Activated T-cell treated with anti-CD3 and anti-CD28 coated beads, Interleukin-2, amount 50 U/mL, for 4 hours (primary cell): ENCODE results near the gene UMAD1. TPM values are rescaled to one million over a fixed set of nuclear protein-coding genes. Genes with fewer than 3 reads are reported as not detected.
"Not testable (repeated sequence)": the region's sequence is repeated elsewhere in the genome, so short reads cannot be mapped to it uniquely, and the experiment has no call there.

Experiments used
- ATAC-seq, 2 donors: fragments of 200-7000 bp; cut with Tn5 transposase; one replicate each; pipeline ENCODE4 v1.10.0; 2021
- DNase-seq: peaks from one replicate; pipeline ENCODE4 v3.0.0-alpha.2; 2020
- H3K27me3 Mint-ChIP-seq: one replicate; pipeline ENCODE4 v1.8.0; 2021; ENCODE audit warnings: low read depth, mixed read lengths
- H3K36me3 Mint-ChIP-seq: one replicate; pipeline ENCODE4 v1.8.0; 2022; ENCODE audit warnings: mixed read lengths; ENCODE audit not compliant: insufficient read depth
- H3K4me1 Mint-ChIP-seq: one replicate; pipeline ENCODE4 v1.8.0; 2021; ENCODE audit warnings: low read depth, mixed read lengths
- H3K4me3 Mint-ChIP-seq: one replicate; pipeline ENCODE4 v1.8.0; 2021; ENCODE audit warnings: mild to moderate bottlenecking, moderate library complexity, mixed read lengths
- H3K9me3 Mint-ChIP-seq: one replicate; pipeline ENCODE4 v1.8.0; 2021; ENCODE audit warnings: mixed read lengths
- total RNA-seq, 3 donors: library from RNA; stranded (reverse); gene quantifications; one replicate each; pipeline ENCODE4 v1.2.1, GENCODE V29; 2021

Gene UMAD1
- total RNA-seq, 3 donors from 2014 or later = 12.5 to 16.9 (median 13.9) TPM

GRCh38 chr7:7639421-7639820 lies 1.1 kb upstream of the UMAD1 start:
- ATAC-seq (no peak), DNase-seq (no peak)
- peaks cover 18% of the 10 kb centered on the region for H3K36me3 Mint-ChIP-seq
- peaks cover 44% of the 10 kb centered on the region for H3K4me1 Mint-ChIP-seq
- peak overlapping the region; percentile 95 for H3K4me3 Mint-ChIP-seq
- H3K9me3 Mint-ChIP-seq = no peaks in the 10 kb centered on the region
- H3K27me3 Mint-ChIP-seq = no peaks in the 10 kb centered on the region

DNA sequence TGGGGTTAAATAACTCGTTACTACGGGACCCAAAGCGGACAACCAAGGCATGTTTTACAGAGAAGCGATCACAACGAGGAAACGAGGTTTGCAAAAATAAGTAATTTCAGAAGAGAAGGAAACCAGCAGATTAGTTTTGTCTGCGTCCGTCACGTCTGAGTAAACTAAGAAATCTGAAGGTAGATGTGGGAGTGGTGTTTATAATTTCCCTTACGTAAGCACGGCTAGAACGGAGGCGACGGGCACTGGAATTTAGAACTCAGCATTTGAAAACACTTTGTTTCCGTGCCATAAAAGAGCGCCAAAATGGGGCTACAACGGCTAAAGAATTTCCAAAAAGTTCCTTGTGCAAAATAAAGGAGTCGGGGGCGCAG lies 718 bp upstream of the UMAD1 start:
- H3K27me3 Mint-ChIP-seq = no peaks in the 10 kb centered on the region
- H3K4me1 Mint-ChIP-seq = peaks cover 48% of the 10 kb centered on the region
- peak overlapping the region; percentile 95 for H3K4me3 Mint-ChIP-seq
- DNase-seq (peak; percentile 47), ATAC-seq (peak; percentile 48 to 54)
- peaks cover 21% of the 10 kb centered on the region for H3K36me3 Mint-ChIP-seq
- H3K9me3 Mint-ChIP-seq = no peaks in the 10 kb centered on the region

GRCh38 chr7:7641129-7641663 lies 644 bp downstream of the UMAD1 start:
- Mint-ChIP-seq H3K4me3 (peak overlapping the region; percentile 95), H3K4me1 (peaks cover 55% of the 10 kb centered on the region), H3K36me3 (peaks cover 29% of the 10 kb centered on the region), H3K9me3 (no peaks in the 10 kb centered on the region), H3K27me3 (no peaks in the 10 kb centered on the region)
- DNase-seq (no peak), ATAC-seq (peak; percentile 6 to 17)

DNA sequence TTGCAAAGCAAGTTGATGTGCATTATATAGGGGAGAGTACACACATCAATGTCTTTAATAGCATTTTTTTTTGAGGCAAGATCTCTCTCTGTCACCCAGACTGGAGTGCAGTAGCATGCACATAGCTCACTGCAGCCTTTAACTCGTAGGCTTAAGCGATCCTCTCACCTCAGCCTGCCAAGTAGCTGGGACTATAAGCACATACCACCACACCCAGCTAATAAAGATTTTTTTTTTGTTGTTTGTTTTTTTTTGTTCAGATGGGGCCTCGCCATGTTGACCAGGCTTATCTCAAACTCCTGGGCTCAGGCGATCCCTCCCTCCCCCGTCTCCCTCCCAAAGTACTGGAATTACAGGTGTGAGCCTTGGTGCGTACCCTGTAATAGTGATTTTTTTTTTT lies 1.5 kb downstream of the UMAD1 start:
- no peaks in the 10 kb centered on the region for H3K27me3 Mint-ChIP-seq
- no peak for ATAC-seq
- H3K36me3 Mint-ChIP-seq = peaks cover 30% of the 10 kb centered on the region
- H3K4me3 Mint-ChIP-seq = peak overlapping the region; percentile 95
- H3K4me1 Mint-ChIP-seq = peaks cover 61% of the 10 kb centered on the region
- DNase-seq = no peak
- H3K9me3 Mint-ChIP-seq = no peaks in the 10 kb centered on the region

GRCh38 chr7:7647495-7648036 lies 7.0 kb downstream of the UMAD1 start:
- peaks cover 32% of the 10 kb centered on the region for H3K36me3 Mint-ChIP-seq
- ATAC-seq (no peak), DNase-seq (no peak)
- H3K4me3 Mint-ChIP-seq = no peak overlapping the region
- H3K27me3 Mint-ChIP-seq = no peaks in the 10 kb centered on the region
- H3K9me3 Mint-ChIP-seq = no peaks in the 10 kb centered on the region
- peaks cover 66% of the 10 kb centered on the region for H3K4me1 Mint-ChIP-seq

DNA sequence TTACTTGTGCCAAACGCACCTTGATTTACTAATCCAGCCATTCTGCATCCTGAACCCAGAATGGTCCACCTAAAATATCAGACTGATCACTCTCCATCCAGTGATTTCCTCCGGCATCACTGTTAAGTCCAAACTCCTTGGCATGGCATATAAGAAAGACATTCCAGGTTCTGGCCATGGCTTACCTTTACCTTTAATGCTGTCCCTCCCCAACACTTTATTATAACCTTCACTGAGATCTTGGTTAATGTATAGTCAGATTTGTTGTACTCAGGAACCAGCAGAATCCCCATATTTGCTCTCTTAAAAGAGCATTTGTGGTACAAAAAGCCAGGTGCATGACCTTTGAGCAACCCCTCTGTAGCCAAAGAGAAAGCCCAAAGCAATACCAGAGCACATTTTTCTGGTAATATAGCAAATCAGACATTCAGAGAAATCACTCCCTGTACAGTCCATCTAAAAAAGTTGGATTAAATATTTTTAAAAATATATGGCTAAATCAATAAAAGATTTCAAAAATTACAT lies 10.2 kb downstream of the UMAD1 start:
- ATAC-seq = no peak
- no peak for DNase-seq
- H3K4me1 Mint-ChIP-seq = peaks cover 59% of the 10 kb centered on the region
- no peaks in the 10 kb centered on the region for H3K9me3 Mint-ChIP-seq
- H3K4me3 Mint-ChIP-seq = no peak overlapping the region
- no peaks in the 10 kb centered on the region for H3K27me3 Mint-ChIP-seq
- H3K36me3 Mint-ChIP-seq = peaks cover 13% of the 10 kb centered on the region

- H3K9me3 Mint-ChIP-seq = no peaks in the 10 kb centered on the region
- DNase-seq = no peak
- no peak for ATAC-seq
- H3K27me3 Mint-ChIP-seq = no peaks in the 10 kb centered on the region
- peaks cover 54% of the 10 kb centered on the region for H3K4me1 Mint-ChIP-seq
- H3K4me3 Mint-ChIP-seq = no peak overlapping the region
- H3K36me3 Mint-ChIP-seq = peaks cover 11% of the 10 kb centered on the region
These were observed 10.9 kb downstream of the UMAD1 start for GRCh38 chr7:7651479-7651878.

DNA sequence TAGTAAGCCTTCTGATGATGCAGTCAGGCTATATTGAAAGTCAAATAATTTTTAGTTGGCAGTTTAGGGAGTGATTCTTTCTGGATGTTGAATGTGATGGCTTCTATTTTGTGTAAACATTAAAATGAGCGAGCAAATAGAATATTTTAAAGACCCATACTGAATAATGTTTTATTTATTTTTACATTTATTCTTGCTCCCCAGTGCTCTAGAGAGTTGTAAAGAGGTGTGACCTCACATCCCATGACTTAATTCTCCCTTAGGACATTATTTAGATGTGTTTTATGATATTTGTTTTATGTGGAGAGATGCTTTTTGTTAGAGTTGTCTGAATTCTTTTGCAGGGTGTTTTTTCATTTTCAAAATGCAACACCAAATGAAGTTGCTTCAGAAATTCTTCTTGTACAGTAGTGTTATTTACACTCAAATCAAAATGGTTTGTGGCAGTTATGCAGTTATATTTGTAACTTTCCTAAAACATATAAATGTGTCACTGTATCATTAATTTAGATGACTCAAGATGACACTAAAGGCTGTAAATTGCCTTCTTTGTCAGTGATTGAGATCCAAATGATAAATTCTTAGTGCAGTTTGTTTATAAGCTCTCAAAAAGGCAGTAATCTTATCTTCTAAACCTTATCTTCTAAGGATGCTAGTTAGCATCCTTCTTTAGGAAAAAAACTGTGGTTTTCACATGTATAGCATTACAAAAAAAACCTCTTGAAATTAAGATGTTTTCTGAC lies 12.4 kb downstream of the UMAD1 start:
- Mint-ChIP-seq H3K4me1 (peaks cover 48% of the 10 kb centered on the region), H3K4me3 (no peak overlapping the region), H3K36me3 (peaks cover 16% of the 10 kb centered on the region), H3K9me3 (no peaks in the 10 kb centered on the region), H3K27me3 (no peaks in the 10 kb centered on the region)
- ATAC-seq (no peak), DNase-seq (no peak)

DNA sequence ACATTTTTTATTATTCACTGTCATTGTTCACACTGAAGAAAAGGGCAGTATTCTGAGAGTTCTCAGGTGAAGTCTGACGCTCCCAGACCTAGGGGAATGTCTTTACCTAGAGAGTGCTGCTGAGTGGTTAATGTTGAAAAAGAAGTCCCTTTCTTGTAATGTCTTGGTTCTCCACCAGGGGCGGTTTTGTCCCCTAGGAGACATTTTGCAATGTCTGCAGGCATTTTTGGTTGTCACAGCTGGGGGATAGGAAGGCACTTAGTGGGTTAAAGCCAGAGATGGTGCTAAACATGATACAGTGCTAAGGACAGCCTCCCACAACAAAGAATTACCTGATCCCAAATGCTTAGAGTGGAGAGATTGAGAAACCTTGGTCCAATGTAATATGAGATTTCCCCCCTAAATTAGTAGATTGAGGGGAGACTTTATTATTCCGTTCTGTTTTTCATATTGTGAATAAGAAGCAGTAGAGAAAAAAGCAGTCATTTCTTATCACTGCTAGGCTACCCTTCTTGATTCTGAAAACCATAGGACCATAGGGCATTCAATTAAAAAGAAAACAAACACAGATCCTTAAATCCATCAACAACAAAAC lies 13.1 kb downstream of the UMAD1 start:
- Mint-ChIP-seq H3K27me3 (no peaks in the 10 kb centered on the region), H3K9me3 (peaks cover 5% of the 10 kb centered on the region), H3K4me1 (peaks cover 48% of the 10 kb centered on the region), H3K4me3 (no peak overlapping the region), H3K36me3 (peaks cover 21% of the 10 kb centered on the region)
- DNase-seq (no peak), ATAC-seq (peak in 1 of 2 donors; percentile 14)

DNA sequence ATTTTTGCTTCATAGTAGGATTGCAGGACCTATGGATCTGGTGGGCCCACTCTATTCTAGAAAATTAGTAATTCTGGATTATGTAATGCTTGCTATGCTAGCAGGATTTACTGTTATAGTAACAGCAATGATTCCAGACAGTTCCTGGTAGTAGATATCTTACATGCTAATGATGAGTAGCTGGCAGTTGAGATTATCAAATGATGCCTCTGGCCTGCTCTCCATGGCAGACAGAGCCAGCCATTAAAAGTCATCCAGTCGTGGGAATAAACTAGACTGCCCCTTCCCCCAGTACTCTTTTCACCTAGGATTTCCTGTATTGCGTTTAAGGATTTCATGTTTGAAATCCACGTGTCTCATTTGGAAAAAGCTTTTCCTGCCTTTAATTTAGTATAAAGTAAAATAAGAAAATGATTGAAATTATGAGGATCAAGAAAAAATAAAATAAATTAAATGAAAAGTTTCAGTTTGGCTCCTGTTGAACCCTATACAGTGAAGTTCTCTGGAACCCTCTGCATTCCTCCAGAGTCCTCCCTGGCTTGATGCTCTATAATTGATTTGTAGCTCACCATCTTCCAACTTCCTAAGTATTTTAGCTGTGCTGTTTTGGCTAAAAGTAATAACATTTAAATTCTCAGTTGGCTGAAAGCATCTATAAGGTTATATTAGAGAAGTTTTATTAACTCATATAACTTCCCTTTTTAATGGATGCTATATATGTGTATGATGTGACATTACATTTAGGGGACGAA lies 14.6 kb downstream of the UMAD1 start:
- H3K9me3 Mint-ChIP-seq = peaks cover 20% of the 10 kb centered on the region
- peaks cover 46% of the 10 kb centered on the region for H3K4me1 Mint-ChIP-seq
- no peak for DNase-seq
- H3K27me3 Mint-ChIP-seq = no peaks in the 10 kb centered on the region
- peaks cover 30% of the 10 kb centered on the region for H3K36me3 Mint-ChIP-seq
- no peak overlapping the region for H3K4me3 Mint-ChIP-seq
- ATAC-seq = no peak

GRCh38 chr7:7656459-7656858 lies 15.9 kb downstream of the UMAD1 start:
- DNase-seq, ATAC-seq, H3K27me3 Mint-ChIP-seq, H3K4me3 Mint-ChIP-seq: not testable (repeated sequence)
- peaks cover 32% of the 10 kb centered on the region for H3K36me3 Mint-ChIP-seq
- peaks cover 20% of the 10 kb centered on the region for H3K9me3 Mint-ChIP-seq
- peaks cover 46% of the 10 kb centered on the region for H3K4me1 Mint-ChIP-seq

DNA sequence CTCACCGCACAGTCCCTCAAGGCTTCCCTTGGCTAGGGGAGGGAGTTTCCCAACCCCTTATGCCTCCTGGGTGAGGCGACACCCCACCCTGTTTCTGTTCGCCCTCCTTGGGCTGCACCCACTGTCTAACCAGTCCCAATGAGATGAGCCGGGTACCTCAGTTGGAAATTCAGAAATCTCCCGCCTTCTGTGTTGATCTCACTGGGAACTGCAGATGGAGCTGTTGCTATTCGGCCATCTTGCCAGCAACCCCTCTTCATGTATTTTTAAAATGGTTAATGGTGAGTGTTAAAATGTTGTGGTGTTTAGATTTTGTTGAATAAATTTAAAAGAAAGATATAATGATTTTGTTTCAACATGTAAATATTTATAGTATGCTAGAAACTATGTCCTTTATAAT lies 22.0 kb downstream of the UMAD1 start:
- DNase-seq (no peak), ATAC-seq (no peak)
- H3K27me3 Mint-ChIP-seq = no peaks in the 10 kb centered on the region
- peaks cover 38% of the 10 kb centered on the region for H3K4me1 Mint-ChIP-seq
- peaks cover 24% of the 10 kb centered on the region for H3K36me3 Mint-ChIP-seq
- peaks cover 20% of the 10 kb centered on the region for H3K9me3 Mint-ChIP-seq
- H3K4me3 Mint-ChIP-seq = no peak overlapping the region

DNA sequence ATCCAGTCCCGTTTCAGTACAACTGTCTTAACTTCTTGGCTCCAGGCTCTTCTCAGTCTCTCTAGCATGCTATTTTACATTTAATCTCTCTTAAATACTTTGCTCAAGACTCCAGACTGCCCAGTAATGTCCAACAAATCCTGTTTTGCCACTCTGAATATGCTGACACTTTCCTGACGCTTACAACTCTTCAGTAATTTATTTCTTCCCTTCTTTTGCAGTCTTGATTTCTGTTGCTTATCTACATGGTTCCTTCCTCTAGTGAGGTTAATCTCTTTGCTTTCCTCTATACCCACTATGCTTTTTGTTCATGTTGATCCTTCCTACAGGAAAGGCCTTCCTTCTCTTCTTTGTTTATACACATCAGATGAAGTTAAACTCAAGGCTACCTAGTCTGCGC lies 23.7 kb downstream of the UMAD1 start:
- no peak for DNase-seq
- H3K36me3 Mint-ChIP-seq = peaks cover 15% of the 10 kb centered on the region
- no peak for ATAC-seq
- H3K27me3 Mint-ChIP-seq = no peaks in the 10 kb centered on the region
- peaks cover 8% of the 10 kb centered on the region for H3K9me3 Mint-ChIP-seq
- peaks cover 32% of the 10 kb centered on the region for H3K4me1 Mint-ChIP-seq
- H3K4me3 Mint-ChIP-seq = no peak overlapping the region

- Mint-ChIP-seq H3K36me3 (peaks cover 11% of the 10 kb centered on the region), H3K4me1 (peaks cover 29% of the 10 kb centered on the region), H3K27me3 (no peaks in the 10 kb centered on the region), H3K9me3 (peaks cover under 1% of the 10 kb centered on the region), H3K4me3 (no peak overlapping the region)
- ATAC-seq (no peak), DNase-seq (no peak)
These were observed 24.5 kb downstream of the UMAD1 start for GRCh38 chr7:7665031-7665430.
